CD4-positive, alpha-beta T cell (primary cell): ENCODE results near the gene COQ2. TPM values are rescaled to one million over a fixed set of nuclear protein-coding genes. Genes with fewer than 3 reads are reported as not detected.

Experiments used
- ATAC-seq: fragments of 200-7000 bp; cut with Tn5 transposase; one replicate; pipeline ENCODE4 v1.10.0; 2022; ENCODE audit warnings: mild to moderate bottlenecking; ENCODE audit not compliant: poor library complexity
- CTCF ChIA-PET: fragments of 350-600 bp; sonication (Branson Sonifier 250); formaldehyde crosslinking; loops from one replicate; lab custom pipeline; 2021; ENCODE audit warnings: antibody characterized with exemption, inconsistent platforms; lab: Charles Lee
- POLR2A ChIA-PET: fragments of 350-600 bp; sonication (Branson Sonifier 250); formaldehyde crosslinking; loops from one replicate; lab custom pipeline; 2021; ENCODE audit warnings: antibody characterized with exemption, inconsistent platforms; lab: Charles Lee
- DNase-seq, 14 experiments: peaks; one replicate each; pipeline ENCODE4 v3.0.0-alpha.2; 2013 to 2020; ENCODE audit warnings: mixed read lengths in 2 of 14
- H3K27ac ChIP-seq, 2 donors: one replicate each; pipeline versions ENCODE4 v1.5.1 to v1.7.0; 2013; ENCODE audit warnings: low read length in 2 of 2, low read depth in 1 of 2, mild to moderate bottlenecking in 1 of 2
- H3K27me3 ChIP-seq, 2 experiments: 1 replicate in 1 of 2; 2 replicates in 1 of 2; pipeline versions ENCODE4 v1.6.1 to v1.7.0; 2013; ENCODE audit warnings: low read length in 2 of 2, control low read depth in 1 of 2, mild to moderate bottlenecking in 1 of 2, moderate library complexity in 1 of 2; ENCODE audit not compliant: insufficient read depth in 2 of 2, control insufficient read depth in 1 of 2
- H3K36me3 ChIP-seq: one replicate; pipeline ENCODE4 v1.6.1; 2013; ENCODE audit warnings: low read length, control low read depth; ENCODE audit not compliant: insufficient read depth
- H3K4me1 ChIP-seq: one replicate; pipeline ENCODE4 v1.6.1; 2013; ENCODE audit warnings: low read length, control low read depth; ENCODE audit not compliant: insufficient read depth
- H3K4me3 ChIP-seq: one replicate; pipeline ENCODE4 v1.5.1; 2013; ENCODE audit warnings: mild to moderate bottlenecking, low read length, moderate library complexity
- H3K9me3 ChIP-seq, 2 experiments: 1 replicate in 1 of 2; 2 replicates in 1 of 2; pipeline versions ENCODE4 v1.6.1 to v1.7.0; 2013; ENCODE audit warnings: low read length in 2 of 2, mild to moderate bottlenecking in 2 of 2, control low read depth in 1 of 2, moderate library complexity in 1 of 2; ENCODE audit not compliant: control insufficient read depth in 1 of 2, insufficient read depth in 1 of 2
- H3K27ac Mint-ChIP-seq: one replicate; pipeline ENCODE4 v1.8.0; 2020; ENCODE audit warnings: mixed read lengths
- H3K27me3 Mint-ChIP-seq: one replicate; pipeline ENCODE4 v1.8.0; 2021; ENCODE audit warnings: mixed read lengths
- H3K36me3 Mint-ChIP-seq: one replicate; pipeline ENCODE4 v1.8.0; 2021; ENCODE audit warnings: low read depth, mixed read lengths
- H3K4me1 Mint-ChIP-seq: one replicate; pipeline ENCODE4 v1.8.0; 2021; ENCODE audit warnings: low read depth, mixed read lengths
- H3K4me3 Mint-ChIP-seq: one replicate; pipeline ENCODE4 v1.8.0; 2020; ENCODE audit warnings: mild to moderate bottlenecking, mixed read lengths
- H3K9me3 Mint-ChIP-seq: one replicate; pipeline ENCODE4 v1.8.0; 2020; ENCODE audit warnings: mixed read lengths
- CTCF ChIP-seq: fragments of 200-600 bp; IDR thresholded peaks from one replicate; pipeline ENCODE4 v1.8.0; 2022; ENCODE audit warnings: antibody characterized with exemption, mild to moderate bottlenecking
- intact Hi-C, 2 experiments: fragments of 100-400 bp; cut with DNase I in 1 of 2; cut with micrococcal nuclease in 1 of 2; formaldehyde crosslinking; loops; one replicate each; pipeline versions ENCODE4 v1.15.1 to v1.9.0; 2023 to 2025; cut with DNase I, micrococcal nuclease
- total RNA-seq, 174 experiments: library from RNA in 2 of 174; stranded (reverse) in 2 of 174; gene quantifications; one replicate each; pipeline ENCODE4 v1.2.3 and lab custom pipeline; 2021 to 2026

COQ2 gene
- total RNA-seq, 2 experiments from 2014 or later = 9.2 to 10.1 TPM

- CTCF ChIA-PET = interaction anchor here (1.3 to 1.5 kb wide), 4 partner anchors 32 to 274 kb away, joined by 3 to 7 read pairs (median 4); no protein-coding TSS in a partner anchor
- intact Hi-C loops = loop anchor here (2.0 to 10.0 kb wide), 3 partner anchors 172 to 910 kb away; partner anchors contain the start of genes HELQ (in 1 of the 2), HNRNPD (in 1 of the 2) and MRPS18C (in 1 of the 2)
Observed at GRCh38 chr4:83285055-83285407, 433 bp upstream of the COQ2 start.

GRCh38 chr4:83283181-83283580 lies 1.4 kb downstream of the COQ2 start:
- Mint-ChIP-seq H3K27me3 (no peaks in the 10 kb centered on the region), H3K4me1 (peaks cover 41% of the 10 kb centered on the region), H3K9me3 (no peaks in the 10 kb centered on the region), H3K27ac (peak overlapping the region; percentile 98), H3K4me3 (peak overlapping the region; percentile 96), H3K36me3 (peaks cover 22% of the 10 kb centered on the region)
- H3K9me3 ChIP-seq = no peaks in the 10 kb centered on the region
- intact Hi-C loops = loop anchor here (2.0 to 10.0 kb wide), 6 partner anchors 270 to 911 kb away; partner anchors contain the start of genes HNRNPD (in 2 of the 2) and THAP9 (in 2 of the 2)
- no peak overlapping the region for H3K4me3 ChIP-seq
- H3K27ac ChIP-seq = no peak overlapping the region
- DNase-seq = no peak
- CTCF ChIA-PET = interaction anchor here (1.1 to 3.1 kb wide), 4 partner anchors 23 to 228 kb away, joined by 4 to 15 read pairs (median 6); no protein-coding TSS in a partner anchor
- no peak for ATAC-seq
- no peaks in the 10 kb centered on the region for H3K27me3 ChIP-seq
- TF ChIP-seq CTCF = no peak
- no peaks in the 10 kb centered on the region for H3K36me3 ChIP-seq
- H3K4me1 ChIP-seq = peaks cover 7% of the 10 kb centered on the region
- POLR2A ChIA-PET = interaction anchor here (0.8 to 2.2 kb wide), 11 partner anchors 11 to 431 kb away, joined by 3 to 19 read pairs (median 7); partner anchors contain the start of genes HELQ, MRPS18C and THAP9

More at GRCh38 chr4:83285055-83285407, 433 bp upstream of the COQ2 start:
- POLR2A ChIA-PET = interaction anchor here (0.8 to 2.4 kb wide), 27 partner anchors 9 to 856 kb away, joined by 3 to 33 read pairs (median 6); partner anchors contain the start of genes COPS4, HELQ, HNRNPDL and HPSE
- Mint-ChIP-seq H3K27me3 (no peaks in the 10 kb centered on the region), H3K4me1 (peaks cover 41% of the 10 kb centered on the region), H3K36me3 (peaks cover 15% of the 10 kb centered on the region), H3K9me3 (no peaks in the 10 kb centered on the region), H3K4me3 (peak overlapping the region; percentile 99), H3K27ac (peak overlapping the region; percentile 98)
- Histone ChIP-seq H3K27me3 (no peaks in the 10 kb centered on the region), H3K27ac (peak overlapping the region; percentile 72 to 83), H3K4me1 (peaks cover 7% of the 10 kb centered on the region), H3K4me3 (peak overlapping the region; percentile 77), H3K36me3 (no peaks in the 10 kb centered on the region), H3K9me3 (no peaks in the 10 kb centered on the region)
- ATAC-seq (peak; percentile 10), DNase-seq (peak in 6 of 14 experiments; percentile 2 to 71 (median 41))
- no peak for TF ChIP-seq CTCF

- no peaks in the 10 kb centered on the region for H3K9me3 Mint-ChIP-seq
- TF ChIP-seq CTCF = peak; percentile 75
- peak; percentile 19 for ATAC-seq
- intact Hi-C loops = loop anchor here (1.0 to 10.0 kb wide), 7 partner anchors 208 to 910 kb away; partner anchors contain the start of genes HNRNPD (in 2 of the 2) and THAP9 (in 2 of the 2)
- H3K27me3 Mint-ChIP-seq = no peaks in the 10 kb centered on the region
- Histone ChIP-seq H3K27ac (no peak overlapping the region), H3K27me3 (no peaks in the 10 kb centered on the region), H3K36me3 (peaks cover 2% of the 10 kb centered on the region), H3K4me1 (peaks cover 7% of the 10 kb centered on the region), H3K9me3 (no peaks in the 10 kb centered on the region), H3K4me3 (no peak overlapping the region)
- H3K4me3 Mint-ChIP-seq = peak overlapping the region; percentile 96
- peak overlapping the region; percentile 56 for H3K27ac Mint-ChIP-seq
- peaks cover 41% of the 10 kb centered on the region for H3K4me1 Mint-ChIP-seq
- peaks cover 24% of the 10 kb centered on the region for H3K36me3 Mint-ChIP-seq
- DNase-seq = peak in 12 of 14 experiments; percentile 8 to 83 (median 48)
- ChIA-PET CTCF (interaction anchor here (0.6 to 3.1 kb wide), 13 partner anchors 8 to 430 kb away, joined by 3 to 24 read pairs (median 4); partner anchors contain the start of gene PLAC8), POLR2A (interaction anchor here (1.0 to 2.0 kb wide), 4 partner anchors 12 to 271 kb away, joined by 3 to 7 read pairs (median 4); partner anchors contain the start of genes COPS4, HELQ and MRPS18C)
Observed at GRCh38 chr4:83282049-83282535, 2.5 kb downstream of the COQ2 start.
